GM12891 (cell line): ENCODE data around the gene PRKN.

Experiments
- DNase-seq: peaks from one replicate; pipeline ENCODE4 v3.0.0; 2011; ENCODE audit warnings: low spot score; ENCODE audit not compliant: insufficient read length
- FAIRE-seq: peaks from 2 replicates; lab custom pipeline; 2011; peaks lifted over from hg19 to GRCh38; lab: Jason Lieb, UNC
- PAX5 ChIP-seq: IDR thresholded peaks from 2 replicates; pipeline ENCODE4 v1.6.1; 2011; ENCODE audit warnings: low read length, moderate library complexity, mild to moderate bottlenecking; ENCODE audit not compliant: insufficient read depth, severe bottlenecking
- POLR2A ChIP-seq: IDR thresholded peaks from 2 replicates; pipeline ENCODE4 v1.6.1; 2011; ENCODE audit warnings: low read depth, low read length, control low read depth
- POLR2AphosphoS5 ChIP-seq: IDR thresholded peaks from 2 replicates; pipeline ENCODE4 v1.6.1; 2011; ENCODE audit warnings: low read depth, low read length, control low read depth
- POU2F2 ChIP-seq: IDR thresholded peaks from 2 replicates; pipeline ENCODE4 v1.6.1; 2011; ENCODE audit warnings: low read depth, mild to moderate bottlenecking, control low read depth, low read length, moderate library complexity
- SPI1 ChIP-seq: IDR thresholded peaks from 2 replicates; pipeline ENCODE4 v1.6.1; 2011; ENCODE audit warnings: low read depth, low read length, control low read depth
- TAF1 ChIP-seq: IDR thresholded peaks from 2 replicates; pipeline ENCODE4 v1.6.1; 2011; ENCODE audit warnings: low read depth, low read length, control low read depth

PRKN gene

DNA sequence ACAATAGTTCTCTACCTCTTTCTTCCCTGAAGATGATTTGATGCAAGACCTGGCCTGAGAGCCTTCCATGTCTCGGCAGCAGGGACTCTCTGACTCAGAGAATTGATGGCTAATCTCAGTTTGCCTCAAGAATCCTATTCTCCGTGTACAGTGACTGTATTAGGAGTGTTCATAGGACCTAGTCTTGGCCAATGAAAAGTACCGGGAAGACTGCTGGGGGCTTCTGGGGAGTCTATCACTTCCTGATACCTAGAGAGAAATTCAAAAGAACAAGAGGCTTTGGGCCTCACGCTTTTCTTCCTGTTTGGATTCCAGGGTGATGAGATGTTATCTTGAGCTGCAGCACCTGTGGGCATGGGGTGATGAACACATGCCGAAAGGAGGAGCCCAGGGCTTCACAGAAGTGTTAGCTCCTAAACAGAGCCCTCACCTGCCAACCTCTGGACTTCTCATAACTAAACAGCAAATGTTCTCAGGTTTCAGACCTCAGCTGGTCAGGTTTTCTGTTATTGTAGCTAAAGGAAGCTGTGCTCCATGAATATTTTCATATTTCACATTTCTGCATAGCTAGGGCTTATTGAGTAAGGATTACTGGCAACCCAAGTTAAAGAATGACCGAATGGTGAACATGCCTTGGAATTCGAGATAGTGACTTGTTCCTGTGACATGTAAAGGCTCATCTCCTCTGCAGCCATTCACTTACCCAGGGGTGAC lies 1130.6 kb downstream of the PRKN start:
- FAIRE-seq (no peak), DNase-seq (no peak)

DNA sequence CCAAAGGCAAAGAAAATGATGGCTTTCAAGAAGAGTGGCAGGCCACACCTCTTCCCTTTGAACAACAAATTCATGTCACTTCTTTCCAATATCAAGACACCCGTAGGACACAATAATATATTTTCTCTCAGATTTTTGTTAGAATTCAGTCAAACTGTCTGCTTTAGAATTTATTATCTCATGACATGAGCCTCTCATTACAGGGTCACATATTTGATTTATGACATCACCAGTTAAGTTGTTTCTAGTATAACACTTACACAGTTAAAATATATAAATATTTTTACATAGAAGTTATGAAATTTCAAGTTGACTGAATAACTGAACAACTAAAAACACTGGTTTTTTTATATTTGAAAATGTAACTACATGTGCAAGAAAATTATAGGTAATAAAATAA lies 1133.2 kb downstream of the PRKN start:
- no peak for FAIRE-seq
- TF ChIP-seq SPI1 (no peak), POU2F2 (no peak), PAX5 (no peak), TAF1 (no peak), POLR2AphosphoS5 (no peak), POLR2A (no peak)
- no peak for DNase-seq

More for the DNA sequence above, 1130.6 kb downstream of the PRKN start:
- TF ChIP-seq POLR2A (no peak), PAX5 (no peak), TAF1 (no peak), SPI1 (no peak), POLR2AphosphoS5 (no peak), POU2F2 (no peak)

DNA sequence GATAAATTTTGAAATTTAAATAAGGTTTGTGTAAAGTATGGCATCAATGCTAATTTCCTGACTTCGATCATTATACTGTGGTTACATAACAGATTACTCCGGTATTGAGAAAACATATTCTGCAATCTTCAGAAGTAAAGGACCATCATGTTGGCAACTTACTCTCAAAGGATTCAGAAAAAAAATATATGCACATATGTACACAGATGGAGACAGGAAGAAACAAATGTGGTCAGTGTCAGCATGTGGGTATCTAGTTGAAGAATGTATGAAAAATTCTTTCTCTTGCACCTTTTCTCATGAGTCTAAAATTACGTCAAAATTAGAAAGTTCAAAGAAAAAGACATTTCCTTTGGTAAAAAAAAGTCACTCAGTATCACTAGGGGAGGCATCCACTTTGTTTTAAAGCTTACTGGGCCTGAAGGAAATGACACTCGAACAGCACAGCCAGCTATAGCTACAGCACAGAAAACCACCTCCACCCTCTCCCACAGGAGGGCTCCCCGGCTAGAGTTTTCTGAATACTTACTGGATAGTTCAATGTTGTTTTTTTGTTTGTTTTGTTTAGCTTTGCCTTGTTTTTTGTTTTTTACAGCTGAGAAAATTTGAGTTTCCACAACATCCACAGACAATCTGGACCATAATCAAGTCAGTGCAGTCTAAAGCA lies 1136.5 kb downstream of the PRKN start:
- no peak for TF ChIP-seq POLR2A
- TF ChIP-seq POLR2AphosphoS5 = no peak
- no peak for TF ChIP-seq TAF1
- no peak for TF ChIP-seq POU2F2
- TF ChIP-seq SPI1 = no peak
- no peak for TF ChIP-seq PAX5
- FAIRE-seq = no peak
- DNase-seq = no peak

DNA sequence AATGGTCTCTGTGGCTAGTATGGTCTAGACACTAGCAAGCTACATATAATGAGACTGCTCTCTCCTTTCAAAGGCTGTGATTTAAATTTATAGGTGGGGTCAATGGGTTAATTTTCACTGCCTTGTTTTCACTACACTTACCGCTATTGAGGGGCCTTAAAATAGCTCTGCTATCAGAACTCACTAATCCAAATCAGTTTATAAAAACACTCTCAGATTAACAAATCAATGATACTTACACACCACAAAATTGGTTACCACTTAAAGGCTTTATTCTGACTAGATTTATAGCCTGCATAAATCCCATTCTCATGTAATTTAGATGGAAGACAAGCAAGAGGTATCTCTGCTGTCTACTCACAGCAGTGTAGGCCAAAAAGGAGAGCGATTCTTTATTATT lies 1140.7 kb downstream of the PRKN start:
- FAIRE-seq = no peak
- DNase-seq = no peak
- TF ChIP-seq POLR2A = no peak
- TF ChIP-seq POLR2AphosphoS5 = no peak
- TF ChIP-seq PAX5 = no peak
- TF ChIP-seq POU2F2 = no peak
- no peak for TF ChIP-seq TAF1
- no peak for TF ChIP-seq SPI1

DNA sequence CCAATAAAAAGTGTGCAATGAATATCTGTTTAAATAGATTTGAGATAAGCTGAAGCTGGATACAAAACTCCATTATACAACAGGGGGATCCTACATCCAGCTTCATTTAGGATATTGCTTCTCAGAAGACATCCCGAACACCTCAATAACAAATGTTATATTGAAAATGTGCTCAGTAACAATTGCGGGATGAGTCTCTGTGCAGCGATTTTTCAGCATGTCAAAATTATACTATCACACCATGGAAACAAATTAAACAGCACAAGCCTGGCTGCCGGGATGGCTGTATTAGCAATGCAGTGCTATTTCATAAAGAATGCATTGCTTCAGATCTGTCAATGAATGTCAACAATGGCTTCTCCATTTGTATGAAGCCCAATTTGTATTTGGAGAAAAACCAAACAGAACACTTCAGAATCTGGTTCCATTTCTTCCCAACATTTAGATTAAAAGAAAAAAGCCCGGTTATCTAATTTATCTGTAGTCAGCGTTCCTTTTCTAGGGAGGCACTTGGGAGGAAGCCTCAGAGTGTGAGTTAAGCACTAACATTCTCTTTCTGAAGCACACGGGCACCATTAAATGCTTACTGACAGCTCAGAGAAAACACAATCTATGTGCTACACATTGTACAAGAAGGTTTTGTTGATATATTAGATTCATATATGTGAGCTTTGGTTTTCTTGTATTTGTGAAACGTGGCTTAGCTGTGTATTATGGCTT lies 1142.8 kb downstream of the PRKN start:
- FAIRE-seq = no peak
- no peak for DNase-seq
- no peak for TF ChIP-seq POLR2A
- no peak for TF ChIP-seq POU2F2
- TF ChIP-seq PAX5 = no peak
- no peak for TF ChIP-seq SPI1
- TF ChIP-seq POLR2AphosphoS5 = no peak
- TF ChIP-seq TAF1 = no peak

DNA sequence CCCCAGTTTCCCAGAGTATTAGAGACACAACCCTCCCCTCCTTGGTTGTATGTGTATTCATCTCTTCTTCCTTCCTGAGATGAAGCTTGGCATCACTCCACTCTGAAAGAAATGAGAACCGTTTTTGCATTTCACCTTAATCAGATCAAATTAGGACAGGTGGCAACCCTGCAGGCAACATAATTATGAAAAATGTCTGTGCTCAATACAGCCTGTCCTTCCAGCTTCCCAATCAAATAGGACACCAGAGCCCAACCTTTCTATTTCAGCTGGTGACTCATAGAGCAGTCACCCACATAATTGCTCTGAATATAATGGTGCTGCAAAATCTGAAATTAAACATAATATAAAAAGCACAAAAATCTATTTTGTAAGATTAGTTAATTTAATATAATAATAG lies 1143.5 kb downstream of the PRKN start:
- DNase-seq (no peak), FAIRE-seq (no peak)

DNA sequence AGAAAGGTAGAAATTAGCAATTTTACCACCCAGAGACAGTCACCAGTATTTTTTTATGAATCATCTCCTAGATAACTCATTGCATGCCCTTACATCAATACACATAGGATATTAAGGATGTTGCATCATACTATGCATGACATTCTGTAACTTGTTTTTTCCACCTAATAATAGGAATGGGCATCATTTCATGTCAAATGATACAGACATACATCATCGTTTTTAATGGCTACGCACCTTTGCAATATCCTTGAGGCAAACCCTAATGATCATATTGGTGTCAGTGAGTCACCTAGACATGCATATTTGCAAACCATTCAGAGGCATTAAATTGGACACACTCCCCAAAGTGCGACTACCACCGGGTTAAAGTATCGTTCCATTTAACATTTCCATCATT lies 1144.0 kb downstream of the PRKN start:
- FAIRE-seq (no peak), DNase-seq (no peak)
- TF ChIP-seq POU2F2 (no peak), POLR2AphosphoS5 (no peak), TAF1 (no peak), POLR2A (no peak), PAX5 (no peak), SPI1 (no peak)

More for the DNA sequence above, 1143.5 kb downstream of the PRKN start:
- TF ChIP-seq PAX5 = no peak
- no peak for TF ChIP-seq POLR2A

DNA sequence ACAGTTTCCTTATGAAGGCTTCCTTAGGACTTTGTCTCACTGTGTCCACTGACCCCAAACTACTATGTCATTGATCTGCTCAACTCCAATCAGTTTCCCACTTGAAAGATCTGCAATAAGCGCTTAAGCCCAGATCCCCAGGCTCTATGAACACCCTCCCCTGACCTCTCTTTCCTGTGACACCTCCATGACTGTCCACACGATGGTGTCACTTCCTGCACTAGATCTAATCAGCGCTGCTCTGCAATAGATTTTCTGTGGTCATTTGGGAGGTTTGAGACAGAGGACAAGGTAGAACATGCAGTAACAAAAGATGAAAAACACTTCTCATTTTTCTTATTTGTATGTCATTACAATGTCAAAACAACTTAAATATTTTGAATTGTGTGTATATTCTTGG lies 1149.1 kb downstream of the PRKN start:
- FAIRE-seq = no peak
- TF ChIP-seq SPI1 = no peak
- TF ChIP-seq TAF1 = no peak
- TF ChIP-seq POLR2AphosphoS5 = no peak
- TF ChIP-seq POU2F2 = no peak
- no peak for TF ChIP-seq POLR2A
- no peak for TF ChIP-seq PAX5
- no peak for DNase-seq

DNA sequence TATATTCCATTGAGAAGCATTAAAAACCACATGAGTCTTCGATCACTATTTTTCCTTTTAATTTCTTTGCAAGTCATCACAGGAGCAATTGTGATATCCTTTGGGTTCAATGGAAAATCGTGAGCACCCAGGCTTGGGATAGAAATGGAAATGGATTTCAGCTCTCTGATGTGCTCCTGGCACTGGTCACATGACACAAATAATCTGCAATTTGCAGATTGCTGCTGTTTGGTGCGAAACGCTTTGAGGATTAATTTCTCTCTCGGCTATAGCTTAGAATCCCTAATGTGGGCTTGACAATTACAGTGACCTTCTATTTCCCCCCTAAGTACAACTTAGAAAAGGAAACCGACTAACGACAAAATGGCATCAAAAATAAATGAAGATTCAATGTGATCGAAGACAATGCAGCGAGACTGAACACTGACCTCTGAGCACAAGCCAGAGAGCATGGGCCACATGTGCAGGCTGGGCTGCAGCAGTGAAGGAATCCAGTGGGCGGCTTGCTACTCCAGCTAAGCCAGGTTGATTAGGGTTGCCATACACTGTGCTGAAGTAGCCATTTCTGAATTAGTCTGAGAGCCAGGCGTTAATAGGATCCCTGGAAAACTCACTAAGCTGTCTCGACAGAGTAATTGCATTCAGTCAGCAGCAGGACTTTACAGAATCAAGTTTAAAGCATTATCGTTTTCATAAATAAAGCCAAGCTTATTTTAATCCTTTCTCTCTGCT lies 1151.9 kb downstream of the PRKN start:
- FAIRE-seq (no peak), DNase-seq (no peak)
- TF ChIP-seq POU2F2 (no peak), TAF1 (no peak), PAX5 (no peak), POLR2AphosphoS5 (no peak), SPI1 (no peak), POLR2A (no peak)
